ENCODE results near the gene ZFP90. TPM values are rescaled to one million over a fixed set of nuclear protein-coding genes. Genes with fewer than 3 reads are reported as not detected.

The ZFP90 gene
- total RNA-seq, 6 donors from 2014 or later = 14.3 to 33.5 (median 20.6) TPM

- Histone ChIP-seq H3K27me3 (no peaks in the 10 kb centered on the region), H3K4me3 (no peak overlapping the region), H3K27ac (no peak overlapping the region), H3K4me1 (no peaks in the 10 kb centered on the region), H3K9me3 (peaks cover 38 to 83% (median 58%) of the 10 kb centered on the region in 4 donors), H3K36me3 (no peaks in the 10 kb centered on the region)
- ATAC-seq (ENCODE audit: low FRiP score in 2 of 2) (no peak), DNase-seq (no peak)
- TF ChIP-seq CTCF (IDR thresholded peaks at IDR 0.05) (no peak), POLR2AphosphoS5 (IDR thresholded peaks at IDR 0.05) (no peak), POLR2A (IDR thresholded peaks at IDR 0.05) (no peak), EP300 (IDR thresholded peaks at IDR 0.05) (no peak)
- 91 to 95% methylated on average over 2 of the region's 2 CpGs for WGBS, 2 donors
Measured at GRCh38 chr16:68577352-68577853, 38.3 kb downstream of the ZFP90 start.

- H3K27me3 ChIP-seq = no peaks in the 10 kb centered on the region
- H3K36me3 ChIP-seq = no peaks in the 10 kb centered on the region
- H3K9me3 ChIP-seq = no peaks in the 10 kb centered on the region
- peak; percentile 61 to 92 for DNase-seq
- no peak overlapping the region for H3K27ac ChIP-seq
- ATAC-seq (ENCODE audit: low FRiP score in 2 of 2) = peak; percentile 68 to 85
- 13 to 14% methylated on average over 22 to 26 of the region's 26 CpGs for WGBS, 2 donors
- TF ChIP-seq POLR2A (IDR thresholded peaks at IDR 0.05) = no peak
- no peak for TF ChIP-seq POLR2AphosphoS5 (IDR thresholded peaks at IDR 0.05)
- peak in 5 of 6 experiments; percentile 38 to 74 (median 56) for TF ChIP-seq CTCF (IDR thresholded peaks at IDR 0.05)
- TF ChIP-seq EP300 (IDR thresholded peaks at IDR 0.05) = no peak
- H3K4me1 ChIP-seq = peaks cover 0 to 6% (median 1%) of the 10 kb centered on the region in 4 donors
- no peak overlapping the region for H3K4me3 ChIP-seq
Measured at GRCh38 chr16:68590201-68590994, 51.3 kb downstream of the ZFP90 start.

GRCh38 chr16:68592466-68593337 is 53.6 kb downstream of the ZFP90 start:
- DNase-seq (no peak), ATAC-seq (ENCODE audit: low FRiP score in 2 of 2) (no peak)
- peaks cover 0 to 6% (median 1%) of the 10 kb centered on the region in 4 donors for H3K4me1 ChIP-seq
- no peaks in the 10 kb centered on the region for H3K36me3 ChIP-seq
- no peak overlapping the region for H3K4me3 ChIP-seq
- TF ChIP-seq EP300 (IDR thresholded peaks at IDR 0.05) (no peak), CTCF (IDR thresholded peaks at IDR 0.05) (peak in 2 of 6 experiments; percentile 10 to 14)
- 85 to 94% methylated on average over 5 of the region's 5 CpGs for WGBS, 2 donors
- H3K27ac ChIP-seq = no peak overlapping the region
- no peaks in the 10 kb centered on the region for H3K27me3 ChIP-seq
- no peaks in the 10 kb centered on the region for H3K9me3 ChIP-seq

GRCh38 chr16:68596266-68596665 is 57.2 kb downstream of the ZFP90 start:
- Histone ChIP-seq H3K36me3 (no peaks in the 10 kb centered on the region), H3K4me3 (no peak overlapping the region), H3K27ac (no peak overlapping the region), H3K27me3 (no peaks in the 10 kb centered on the region), H3K9me3 (no peaks in the 10 kb centered on the region), H3K4me1 (no peaks in the 10 kb centered on the region)
- TF ChIP-seq POLR2AphosphoS5 (IDR thresholded peaks at IDR 0.05) = no peak
- no peak for TF ChIP-seq EP300 (IDR thresholded peaks at IDR 0.05)
- no peak for TF ChIP-seq POLR2A (IDR thresholded peaks at IDR 0.05)
- TF ChIP-seq CTCF (IDR thresholded peaks at IDR 0.05) = no peak
- WGBS, 2 donors = 87 to 92% methylated on average over 6 of the region's 6 CpGs
- DNase-seq (no peak), ATAC-seq (ENCODE audit: low FRiP score in 2 of 2) (no peak)
